HG03103 (cell line): Measurements from ENCODE around the gene STK38L.
A peak's percentile ranks its signal among the peaks of the same experiment; 100 is the strongest.

Source experiments
- ATAC-seq: cut with Tn5 transposase; IDR thresholded peaks from one replicate; pipeline ENCODE4 v1.9.1; 2021; ENCODE audit warnings: low read depth; ENCODE audit not compliant: unreplicated experiment

The STK38L gene

DNA sequence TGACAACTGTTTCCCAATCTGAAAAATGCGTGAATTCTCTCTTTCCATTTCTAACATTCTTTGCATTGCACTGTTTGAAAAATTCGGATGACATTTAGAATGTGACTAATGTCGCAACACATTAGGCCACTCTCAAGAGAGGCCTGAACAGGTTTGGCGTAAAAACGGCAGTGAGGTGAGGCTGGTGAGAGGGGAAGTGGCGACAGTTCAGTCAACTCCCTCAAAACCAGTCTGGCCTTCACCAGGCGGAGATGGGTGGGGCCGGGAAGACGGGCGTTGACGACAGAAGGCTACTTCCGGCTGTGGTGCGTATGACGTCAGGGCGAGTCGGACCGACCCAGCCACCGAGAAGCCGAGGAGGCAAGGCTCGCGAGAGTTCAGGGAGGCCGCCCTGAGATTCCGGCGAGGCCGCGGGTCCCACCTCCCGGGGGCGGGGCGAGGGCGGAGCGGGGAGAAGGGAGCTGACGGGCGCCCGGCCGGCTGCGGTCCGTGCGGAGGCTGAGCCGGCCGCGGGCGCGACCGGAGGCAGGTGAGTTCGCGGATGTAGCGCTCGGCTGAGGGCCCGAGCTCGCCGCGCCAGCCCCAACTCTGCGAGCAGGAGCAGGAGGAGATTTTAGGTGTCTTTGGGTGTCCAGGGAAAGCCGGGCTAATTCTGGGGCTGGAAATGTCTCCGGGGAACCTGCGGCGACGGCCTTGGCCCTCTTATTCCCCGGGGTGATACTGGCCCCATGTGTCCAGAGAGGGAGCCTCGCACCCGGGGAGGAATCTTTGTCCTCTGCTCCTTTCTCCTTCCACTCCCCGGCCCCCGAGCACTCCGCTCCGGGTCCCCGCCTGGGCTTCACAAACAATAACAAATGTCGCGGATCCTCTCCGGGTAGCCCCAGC is at the start of gene STK38L:
STK38L (plus strand) TSS at position 483 of the 885 bp plus-strand sequence. CDS start 53,435 bp downstream, outside the sequence.
- peak; percentile 78 for ATAC-seq

DNA sequence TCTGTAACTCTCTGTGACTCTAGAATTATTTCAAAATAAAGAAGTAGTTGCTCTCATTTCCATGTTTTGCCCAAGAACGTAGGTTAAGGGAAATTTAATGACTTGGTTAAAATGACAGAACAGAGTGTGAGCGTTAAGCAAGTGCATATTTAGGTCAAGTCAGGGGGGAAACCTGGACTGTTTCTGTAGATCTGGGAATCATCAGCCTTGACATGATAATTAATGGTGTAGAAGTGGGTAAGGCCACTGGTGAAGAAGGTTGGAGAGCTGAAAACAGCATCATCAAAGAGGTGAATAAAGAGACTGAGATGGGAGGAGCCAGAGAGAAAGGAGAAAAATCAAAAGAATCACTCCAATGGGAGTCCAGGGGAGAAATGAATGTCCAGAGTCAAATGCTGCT is 49.4 kb upstream of the STK38L start:
- no peak for ATAC-seq

DNA sequence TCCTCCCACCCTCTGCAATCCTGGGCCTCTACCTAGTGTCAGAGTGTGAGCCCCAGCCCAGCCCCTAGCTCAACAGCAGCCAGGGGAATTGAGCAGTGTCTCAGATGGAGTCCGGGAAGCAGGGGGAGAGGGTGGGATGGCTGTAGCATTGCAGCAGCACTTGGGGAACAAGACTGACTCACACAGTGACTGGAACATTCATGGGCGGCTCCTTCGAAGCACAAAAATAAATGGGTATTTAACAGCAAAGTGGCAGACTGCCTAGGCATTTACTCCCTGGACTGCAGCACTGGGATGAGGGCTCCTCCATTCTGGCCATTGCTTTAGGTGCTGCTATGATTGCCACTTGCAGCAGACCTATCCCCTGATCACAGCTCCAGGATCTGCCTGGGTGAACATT is 46.0 kb upstream of the STK38L start:
- no peak for ATAC-seq

DNA sequence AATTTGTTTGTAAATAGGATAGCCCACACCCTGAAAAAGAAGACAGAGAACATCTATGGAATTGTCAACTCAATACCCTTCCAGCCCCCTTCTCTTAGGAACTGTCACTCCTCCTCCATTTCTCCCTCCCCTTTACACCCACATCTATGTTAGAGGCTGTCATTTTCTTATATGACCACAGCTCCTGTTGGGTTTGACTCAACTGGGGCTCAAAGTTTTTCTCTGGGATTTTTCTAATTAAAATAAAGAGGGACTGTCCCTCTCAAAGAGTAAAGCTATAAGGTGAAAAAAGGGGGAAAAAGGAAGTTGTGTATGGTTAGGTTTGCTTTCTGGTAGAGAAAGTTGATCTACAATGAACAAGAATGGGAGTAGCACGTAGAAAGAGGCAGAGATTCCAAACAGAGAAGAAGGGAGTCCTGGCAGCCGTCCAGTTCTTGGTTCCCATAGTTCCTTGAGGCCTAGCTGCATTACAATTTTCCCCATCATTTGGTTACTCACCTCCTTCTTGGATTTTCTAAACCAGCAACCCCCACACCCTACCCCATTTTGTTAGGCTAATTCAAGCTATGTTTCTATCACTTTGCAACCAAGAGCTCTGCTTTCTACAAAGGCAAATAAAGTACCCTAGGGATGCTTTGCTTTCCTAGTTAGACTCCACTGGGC is 44.3 kb upstream of the STK38L start:
- ATAC-seq = no peak

DNA sequence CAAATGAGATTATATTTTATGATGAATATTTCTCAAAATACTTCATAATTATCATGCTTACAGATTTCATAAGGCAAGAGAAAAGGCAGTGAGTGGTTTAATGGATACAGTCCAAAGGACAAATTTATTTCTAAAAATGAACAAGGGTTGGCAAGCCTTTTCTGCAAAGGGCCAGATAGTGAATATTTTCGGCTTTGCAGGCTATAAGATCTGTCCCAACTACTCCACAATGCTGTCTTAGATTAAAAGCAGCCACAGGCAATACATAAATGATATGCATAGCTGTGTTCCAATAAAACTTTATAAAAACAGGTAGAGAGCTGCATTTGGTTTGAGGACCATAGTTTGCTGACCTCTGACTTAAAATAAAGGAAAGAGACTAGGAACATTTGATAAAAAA is 42.9 kb upstream of the STK38L start:
- no peak for ATAC-seq

DNA sequence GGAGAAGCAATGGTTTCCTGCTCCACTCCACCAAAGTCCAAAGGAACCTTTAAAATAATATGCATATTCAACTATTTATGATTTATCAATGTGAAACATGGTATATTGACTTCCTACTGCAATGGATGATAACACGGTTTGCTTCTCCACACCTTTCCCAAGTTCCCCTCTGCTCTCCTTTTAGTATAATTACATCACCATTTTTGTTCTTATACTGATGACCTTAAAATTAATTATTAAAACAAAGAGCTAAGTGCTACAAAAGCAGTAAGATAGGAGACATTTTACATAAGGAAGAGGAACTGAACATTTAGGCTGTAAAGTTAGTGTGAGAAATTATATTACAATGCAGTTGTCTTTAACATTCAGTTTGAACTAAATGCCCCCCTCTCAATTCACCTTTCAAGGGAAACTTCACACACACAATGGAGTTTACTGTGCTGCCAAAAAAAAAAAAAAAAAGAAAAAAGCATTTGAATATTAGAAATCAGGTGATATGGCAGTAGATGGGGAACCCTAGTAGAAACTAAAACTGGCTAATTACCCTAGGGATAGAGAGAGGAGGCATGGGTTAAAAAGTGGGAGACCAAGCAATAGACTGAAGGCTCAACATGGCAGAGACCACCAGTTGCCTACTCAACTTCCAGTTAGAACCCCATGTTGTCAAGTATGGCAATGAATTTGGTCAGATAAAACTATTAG is 37.1 kb upstream of the STK38L start:
- no peak for ATAC-seq

DNA sequence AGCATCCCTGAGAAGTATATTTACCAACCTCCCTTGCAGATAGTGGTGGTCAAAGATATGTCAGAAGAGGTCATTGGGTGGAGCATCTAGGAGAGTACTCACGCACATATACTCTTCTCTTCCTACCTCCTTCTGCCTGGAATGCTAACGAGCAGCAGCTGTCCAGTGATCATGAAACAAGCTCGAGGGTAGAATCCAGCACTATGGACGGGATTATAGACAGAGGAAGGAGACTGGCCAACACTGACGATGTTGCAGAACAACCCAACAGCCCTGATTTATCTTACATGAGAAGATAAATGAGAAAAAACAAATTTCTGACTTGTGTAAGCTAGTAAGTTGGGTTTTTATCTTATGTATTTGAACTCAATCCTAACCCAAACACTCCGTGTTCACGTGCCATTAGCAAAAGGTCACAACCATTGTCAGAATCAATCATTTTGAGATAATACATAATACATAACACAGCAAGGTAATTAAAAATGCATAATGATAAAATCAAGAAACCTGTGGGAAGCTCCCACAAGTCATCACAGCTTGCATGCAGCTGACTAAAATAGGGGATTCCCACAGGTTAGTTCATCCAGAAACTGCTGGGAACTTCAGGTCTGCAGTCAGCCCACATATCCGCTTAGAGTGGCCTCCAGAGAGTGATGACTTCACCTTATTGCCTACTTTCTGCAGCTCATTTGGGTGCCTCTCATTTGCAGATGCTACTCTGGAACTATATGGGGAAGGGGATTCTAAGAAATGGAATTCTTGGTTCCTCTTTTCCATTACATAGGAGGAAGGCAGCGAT is 36.3 kb upstream of the STK38L start:
- ATAC-seq = peak; percentile 87

DNA sequence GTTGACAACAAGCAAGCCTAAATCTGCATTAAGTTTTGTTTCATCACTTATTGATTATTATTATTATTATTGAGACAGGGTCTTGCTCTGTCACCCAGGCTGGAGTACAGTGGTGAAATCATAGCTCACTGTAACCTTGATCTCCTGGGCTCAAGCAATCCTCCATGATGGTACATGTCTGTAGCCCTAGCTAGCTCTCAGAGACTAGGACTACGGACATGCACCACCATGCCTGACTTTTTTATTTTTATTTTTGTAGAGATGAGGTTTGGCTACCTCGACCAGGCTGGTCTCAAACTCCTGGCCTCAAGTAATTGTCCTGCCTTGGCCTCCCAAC is 35.7 kb upstream of the STK38L start:
- peak; percentile 35 for ATAC-seq

DNA sequence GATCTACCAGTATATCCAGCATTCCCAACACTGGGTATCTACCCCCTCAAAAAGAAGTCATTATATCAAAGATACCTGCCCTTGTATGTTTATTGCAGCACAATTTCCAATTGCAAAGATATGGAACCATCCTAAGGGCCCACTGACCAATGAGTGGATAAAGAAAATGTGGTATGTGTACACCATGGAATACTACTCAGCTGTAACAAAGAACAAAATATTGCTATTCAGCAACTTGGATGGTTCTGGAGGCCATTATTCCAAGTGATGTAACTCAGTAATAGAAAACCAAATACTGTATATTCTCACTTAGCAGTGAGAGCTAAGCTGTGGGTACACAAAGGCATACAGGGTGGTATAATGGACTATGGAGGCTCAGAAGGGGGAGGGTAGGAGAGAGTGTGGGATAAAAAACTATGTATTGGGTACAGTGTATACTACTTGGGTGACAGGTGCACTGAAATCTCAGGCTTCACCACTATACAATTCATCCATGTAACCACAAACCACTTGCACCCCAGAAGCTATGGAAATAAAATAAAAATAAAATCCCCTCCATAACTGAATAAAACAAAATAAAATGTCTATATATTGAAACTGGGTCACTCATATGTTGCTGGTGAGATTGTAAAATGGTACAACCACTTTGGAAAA is 34.7 kb upstream of the STK38L start:
- ATAC-seq = no peak

DNA sequence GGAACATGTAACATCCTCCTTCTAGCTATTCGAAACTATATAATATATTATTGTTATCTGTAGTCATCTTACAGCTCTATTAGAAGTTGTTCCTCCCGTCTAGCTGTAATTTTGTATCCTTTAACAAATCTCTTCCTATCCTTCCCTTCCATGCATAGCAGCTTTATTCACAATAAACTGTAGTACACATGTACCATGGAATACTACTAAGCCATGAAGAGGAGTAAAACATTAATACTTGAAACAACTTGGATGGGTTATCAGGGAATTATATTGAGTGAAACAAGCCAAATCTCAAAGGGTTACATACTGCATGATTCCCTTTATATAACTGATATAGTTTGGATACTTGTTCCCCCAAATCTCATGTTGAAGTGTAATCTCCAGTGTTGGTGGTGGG is 33.9 kb upstream of the STK38L start:
- ATAC-seq = no peak

DNA sequence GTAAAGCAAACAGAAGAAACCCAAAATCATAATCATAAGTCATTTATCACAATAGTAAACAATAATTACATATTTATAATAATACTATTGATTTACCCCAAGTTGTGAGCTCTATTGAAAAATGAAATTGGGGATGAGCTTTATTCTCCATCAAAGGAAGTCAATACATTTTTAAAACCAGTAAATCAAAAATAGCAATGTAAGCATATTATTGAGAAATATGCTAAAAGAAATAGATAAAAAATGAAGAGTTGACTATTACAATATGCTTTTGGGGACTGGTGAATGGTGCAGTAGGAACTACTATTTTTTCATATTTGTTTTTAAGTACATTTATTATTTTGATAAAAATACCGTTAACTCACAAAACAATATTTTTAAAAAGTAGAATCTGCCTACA is 31.2 kb upstream of the STK38L start:
- no peak for ATAC-seq

DNA sequence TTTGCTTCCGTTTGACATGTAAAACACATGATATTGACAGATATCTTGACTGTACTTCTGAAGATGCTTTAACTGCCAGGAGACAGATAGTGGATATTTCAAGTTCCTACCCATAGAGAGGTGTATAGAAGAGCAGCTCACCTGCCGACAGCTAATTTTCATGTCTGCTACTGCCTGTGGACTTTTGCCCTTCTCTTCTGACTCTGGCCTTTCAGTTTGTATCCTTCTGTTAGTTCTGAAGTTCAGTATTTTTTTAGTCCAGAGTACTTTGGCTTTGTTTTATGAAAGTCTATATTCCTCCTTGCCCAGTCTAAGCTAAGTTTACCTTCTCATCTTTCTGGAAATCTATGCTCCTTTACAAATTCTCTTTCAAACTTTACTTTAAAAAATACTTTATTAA is 30.8 kb upstream of the STK38L start:
- no peak for ATAC-seq

DNA sequence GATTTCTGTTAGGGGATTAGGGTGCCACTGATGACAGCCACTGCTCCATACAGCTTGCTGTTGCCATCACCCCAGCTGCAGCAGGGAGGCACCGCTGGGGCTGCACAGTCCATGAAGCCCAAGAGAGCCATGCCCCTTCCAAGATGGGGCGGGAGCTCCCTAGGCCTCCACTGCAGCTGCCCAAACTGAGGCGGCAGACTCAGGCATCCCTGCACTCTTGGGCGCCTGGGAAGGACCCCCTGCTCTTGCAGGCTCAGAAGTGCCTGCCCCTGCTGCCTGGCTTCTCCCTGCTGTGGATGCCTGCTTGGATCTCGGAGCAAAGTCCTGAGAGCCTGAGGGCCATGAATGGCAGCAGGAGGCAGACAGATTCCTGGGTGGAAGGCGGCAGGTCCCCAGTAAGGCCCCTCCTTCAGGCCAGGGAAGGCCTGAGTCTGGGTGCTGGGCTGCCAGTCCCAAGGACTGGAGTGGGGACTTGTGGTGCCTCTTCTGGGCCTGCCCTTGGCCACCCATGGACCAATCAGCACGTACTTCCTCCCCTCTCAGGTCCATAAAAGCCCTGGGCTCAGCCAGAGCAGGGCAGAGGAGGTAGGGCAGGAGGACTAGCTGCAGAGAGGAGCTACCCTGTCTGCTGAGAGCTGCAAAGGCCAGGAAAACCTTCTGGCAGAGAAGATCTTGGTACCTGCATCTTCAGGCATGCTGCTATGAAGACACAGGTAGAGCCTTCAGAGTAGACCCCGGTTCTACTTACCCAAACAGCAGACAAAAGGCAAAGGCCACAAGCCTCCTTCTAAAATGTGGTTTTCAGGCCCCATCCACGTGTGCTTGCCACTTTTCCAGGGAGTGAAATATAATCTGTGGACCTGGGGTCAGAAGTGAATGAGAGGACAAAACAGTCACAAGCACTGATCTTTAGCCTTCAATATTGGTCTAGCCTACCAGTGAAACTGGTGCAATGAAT is 30.0 kb upstream of the STK38L start:
- no peak for ATAC-seq

DNA sequence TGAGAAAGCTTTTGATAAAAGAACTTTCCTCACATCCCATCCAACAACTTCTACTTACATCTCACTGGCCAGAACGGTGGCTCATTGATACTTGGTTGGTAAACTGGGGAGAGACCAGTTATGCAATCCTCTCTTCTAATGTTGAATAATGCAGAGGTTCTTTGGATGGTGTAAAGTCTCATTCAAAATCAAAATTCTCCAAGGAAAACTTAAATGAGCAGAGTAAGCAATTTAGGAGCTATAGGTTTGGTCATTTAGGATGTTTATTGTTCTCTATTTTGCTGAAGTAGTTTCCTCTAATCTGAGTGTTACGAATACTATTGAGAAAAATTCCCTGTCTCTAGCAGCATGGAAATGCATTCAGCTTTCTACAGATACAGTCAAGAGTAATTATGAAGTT is 26.5 kb upstream of the STK38L start:
- no peak for ATAC-seq

DNA sequence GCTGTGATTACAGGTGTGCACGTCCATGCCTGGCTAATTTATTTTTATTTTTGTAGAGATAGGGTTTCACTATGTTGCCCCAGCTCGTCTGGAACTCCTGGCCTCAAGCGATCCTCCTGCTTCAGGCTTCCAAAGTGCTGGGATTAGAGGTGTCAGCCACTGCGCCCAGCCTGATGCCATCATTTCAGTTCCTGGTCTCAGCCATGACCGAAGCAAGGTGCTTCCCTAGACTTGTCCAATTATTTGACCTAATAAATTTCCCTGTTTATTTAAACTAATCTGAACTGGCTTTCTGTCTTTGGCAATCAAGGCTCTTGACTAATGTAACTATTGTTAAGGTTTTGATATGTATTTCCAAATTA is 24.4 kb upstream of the STK38L start:
- ATAC-seq = no peak

DNA sequence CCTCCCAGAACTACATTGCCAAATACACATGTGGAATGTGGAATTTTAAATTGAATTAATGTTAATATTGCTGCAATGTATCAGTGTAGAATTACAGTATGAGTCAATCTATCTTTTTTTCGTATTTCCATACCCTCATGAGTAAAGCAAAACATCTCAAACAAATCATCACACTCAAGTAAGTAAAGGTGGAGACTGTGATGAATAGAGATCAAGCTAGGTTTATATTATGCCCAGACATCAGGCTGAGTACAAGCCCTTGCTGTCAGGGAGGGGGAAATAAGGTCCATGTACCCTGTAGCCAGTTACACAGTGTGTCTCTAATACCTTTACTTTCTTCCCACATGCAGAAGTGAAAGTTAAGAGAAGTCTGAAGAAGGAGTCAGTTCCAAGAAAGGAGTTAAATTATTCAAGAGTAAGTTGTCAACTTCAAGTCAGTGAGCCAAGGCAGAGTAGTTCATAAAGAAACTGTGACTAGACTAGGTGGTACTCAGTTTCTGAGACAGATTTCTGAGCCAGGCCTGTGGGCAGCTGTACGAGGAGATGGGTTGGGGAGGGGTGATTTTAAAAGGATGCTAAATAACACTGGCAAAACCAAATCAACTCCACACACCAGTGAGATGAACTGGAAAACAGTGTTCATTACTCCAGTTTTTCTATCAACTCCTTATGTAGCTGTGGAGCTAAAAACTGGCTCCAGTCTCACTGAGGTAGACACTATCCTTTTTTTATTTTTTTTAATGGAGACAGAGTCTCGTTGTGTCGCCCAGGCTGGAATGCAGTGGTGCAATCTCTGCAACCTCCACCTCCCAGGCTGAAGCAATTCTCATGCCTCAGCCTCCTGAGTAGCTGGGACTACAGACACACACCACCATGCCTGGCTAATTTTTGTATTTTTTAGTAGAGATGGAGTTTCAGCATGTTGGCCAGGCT is 23.8 kb upstream of the STK38L start:
- ATAC-seq = peak; percentile 57

DNA sequence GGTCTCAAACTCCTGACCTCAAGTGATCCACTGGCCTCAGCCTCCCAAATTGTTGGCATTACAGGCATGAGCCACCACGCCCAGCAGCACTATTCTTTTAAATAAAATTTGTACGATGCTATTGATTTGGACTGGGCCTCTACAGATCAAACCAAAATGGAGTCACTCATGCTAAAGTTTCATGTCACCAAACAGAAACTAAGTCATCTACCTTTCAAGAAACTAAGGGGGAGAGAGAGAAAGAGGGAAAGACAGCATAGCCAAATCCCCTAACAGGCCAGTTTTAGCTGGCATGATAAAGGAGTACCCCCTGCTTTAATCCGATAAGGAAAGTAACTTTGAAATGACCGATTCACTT is 23.1 kb upstream of the STK38L start:
- no peak for ATAC-seq
